Neural cell (in vitro differentiated cells): Measurements from ENCODE around the gene RBFA.

Source experiments
- EP300 ChIP-seq: fragments of 450-650 bp; conservative IDR thresholded peaks from 2 replicates; pipeline ENCODE4 v1.6.1; 2014; ENCODE audit warnings: antibody characterized with exemption, mild to moderate bottlenecking, moderate library complexity; ENCODE audit not compliant: poor library complexity, severe bottlenecking
- EZH2 ChIP-seq: fragments of 200-600, 300-800 bp; shearing (Covaris generic), sonication (generic); IDR thresholded peaks from 2 replicates; pipeline ENCODE4 v1.6.1; 2014; ENCODE audit warnings: antibody characterized with exemption, low read length, borderline replicate concordance, mild to moderate bottlenecking; ENCODE audit not compliant: insufficient read depth, poor library complexity, severe bottlenecking
- MXI1 ChIP-seq: fragments of 450-650 bp; conservative IDR thresholded peaks from 2 replicates; pipeline ENCODE4 v1.6.1; 2014; ENCODE audit warnings: antibody characterized with exemption, mild to moderate bottlenecking; ENCODE audit not compliant: poor library complexity, severe bottlenecking
- POLR2AphosphoS5 ChIP-seq: IDR thresholded peaks from 2 replicates; pipeline ENCODE4 v1.6.1; 2012
- RAD21 ChIP-seq: fragments of 450-650 bp; conservative IDR thresholded peaks from 2 replicates; pipeline ENCODE4 v1.6.1; 2014; ENCODE audit warnings: antibody characterized with exemption, mild to moderate bottlenecking, moderate library complexity
- SMC3 ChIP-seq: fragments of 450-650 bp; conservative IDR thresholded peaks from 2 replicates; pipeline ENCODE4 v1.6.1; 2014; ENCODE audit warnings: antibody characterized with exemption, mild to moderate bottlenecking, moderate library complexity; ENCODE audit not compliant: poor library complexity
- TAF1 ChIP-seq: IDR thresholded peaks from 2 replicates; pipeline ENCODE4 v1.6.1; 2012; ENCODE audit warnings: low read depth
- TF ChIP-seq, protein P1 (sequence below): fragments of 450-650 bp; IDR thresholded peaks from 2 replicates; pipeline ENCODE4 v1.5.1; 2014; ENCODE audit warnings: antibody characterized with exemption, mild to moderate bottlenecking, moderate library complexity; ENCODE audit not compliant: poor library complexity, severe bottlenecking
- TF ChIP-seq, protein P2 (sequence below): IDR thresholded peaks from 2 replicates; pipeline ENCODE4 v1.6.1; 2012; ENCODE audit warnings: borderline replicate concordance

DNA sequence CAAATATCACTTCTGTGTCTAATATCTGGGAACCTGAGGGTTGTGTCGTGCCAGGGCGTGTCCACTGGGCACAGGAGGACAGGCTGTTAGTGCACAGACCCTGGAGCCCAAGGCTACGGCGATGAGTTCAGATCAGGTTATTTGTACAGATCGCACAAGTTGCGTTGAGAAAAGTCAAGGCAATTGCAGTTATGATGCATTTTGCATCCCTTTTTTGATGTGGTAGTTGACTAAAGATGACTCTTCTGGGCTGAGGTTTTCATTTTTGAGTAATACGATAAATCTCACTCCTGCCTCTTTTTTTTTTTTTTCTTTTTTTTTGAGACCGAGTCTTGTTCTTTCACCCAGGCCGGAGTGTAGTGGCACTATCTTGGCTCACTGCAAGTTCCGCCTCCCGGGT is 7.2 kb downstream of the RBFA start:
- TF ChIP-seq, protein P1, sequence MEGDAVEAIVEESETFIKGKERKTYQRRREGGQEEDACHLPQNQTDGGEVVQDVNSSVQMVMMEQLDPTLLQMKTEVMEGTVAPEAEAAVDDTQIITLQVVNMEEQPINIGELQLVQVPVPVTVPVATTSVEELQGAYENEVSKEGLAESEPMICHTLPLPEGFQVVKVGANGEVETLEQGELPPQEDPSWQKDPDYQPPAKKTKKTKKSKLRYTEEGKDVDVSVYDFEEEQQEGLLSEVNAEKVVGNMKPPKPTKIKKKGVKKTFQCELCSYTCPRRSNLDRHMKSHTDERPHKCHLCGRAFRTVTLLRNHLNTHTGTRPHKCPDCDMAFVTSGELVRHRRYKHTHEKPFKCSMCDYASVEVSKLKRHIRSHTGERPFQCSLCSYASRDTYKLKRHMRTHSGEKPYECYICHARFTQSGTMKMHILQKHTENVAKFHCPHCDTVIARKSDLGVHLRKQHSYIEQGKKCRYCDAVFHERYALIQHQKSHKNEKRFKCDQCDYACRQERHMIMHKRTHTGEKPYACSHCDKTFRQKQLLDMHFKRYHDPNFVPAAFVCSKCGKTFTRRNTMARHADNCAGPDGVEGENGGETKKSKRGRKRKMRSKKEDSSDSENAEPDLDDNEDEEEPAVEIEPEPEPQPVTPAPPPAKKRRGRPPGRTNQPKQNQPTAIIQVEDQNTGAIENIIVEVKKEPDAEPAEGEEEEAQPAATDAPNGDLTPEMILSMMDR = no peak
- no peak for TF ChIP-seq SMC3
- TF ChIP-seq POLR2AphosphoS5 = no peak
- no peak for TF ChIP-seq EZH2
- TF ChIP-seq MXI1 = no peak
- TF ChIP-seq TAF1 = no peak
- TF ChIP-seq EP300 = no peak
- no peak for TF ChIP-seq RAD21
- TF ChIP-seq, protein P2, sequence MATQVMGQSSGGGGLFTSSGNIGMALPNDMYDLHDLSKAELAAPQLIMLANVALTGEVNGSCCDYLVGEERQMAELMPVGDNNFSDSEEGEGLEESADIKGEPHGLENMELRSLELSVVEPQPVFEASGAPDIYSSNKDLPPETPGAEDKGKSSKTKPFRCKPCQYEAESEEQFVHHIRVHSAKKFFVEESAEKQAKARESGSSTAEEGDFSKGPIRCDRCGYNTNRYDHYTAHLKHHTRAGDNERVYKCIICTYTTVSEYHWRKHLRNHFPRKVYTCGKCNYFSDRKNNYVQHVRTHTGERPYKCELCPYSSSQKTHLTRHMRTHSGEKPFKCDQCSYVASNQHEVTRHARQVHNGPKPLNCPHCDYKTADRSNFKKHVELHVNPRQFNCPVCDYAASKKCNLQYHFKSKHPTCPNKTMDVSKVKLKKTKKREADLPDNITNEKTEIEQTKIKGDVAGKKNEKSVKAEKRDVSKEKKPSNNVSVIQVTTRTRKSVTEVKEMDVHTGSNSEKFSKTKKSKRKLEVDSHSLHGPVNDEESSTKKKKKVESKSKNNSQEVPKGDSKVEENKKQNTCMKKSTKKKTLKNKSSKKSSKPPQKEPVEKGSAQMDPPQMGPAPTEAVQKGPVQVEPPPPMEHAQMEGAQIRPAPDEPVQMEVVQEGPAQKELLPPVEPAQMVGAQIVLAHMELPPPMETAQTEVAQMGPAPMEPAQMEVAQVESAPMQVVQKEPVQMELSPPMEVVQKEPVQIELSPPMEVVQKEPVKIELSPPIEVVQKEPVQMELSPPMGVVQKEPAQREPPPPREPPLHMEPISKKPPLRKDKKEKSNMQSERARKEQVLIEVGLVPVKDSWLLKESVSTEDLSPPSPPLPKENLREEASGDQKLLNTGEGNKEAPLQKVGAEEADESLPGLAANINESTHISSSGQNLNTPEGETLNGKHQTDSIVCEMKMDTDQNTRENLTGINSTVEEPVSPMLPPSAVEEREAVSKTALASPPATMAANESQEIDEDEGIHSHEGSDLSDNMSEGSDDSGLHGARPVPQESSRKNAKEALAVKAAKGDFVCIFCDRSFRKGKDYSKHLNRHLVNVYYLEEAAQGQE = no peak
